Superior temporal gyrus (tissue), 1 donor: ENCODE results near the gene ELL2.
A peak's percentile ranks its signal among the peaks of the same experiment; 100 is the strongest.
"Not testable (repeated sequence)": the region's sequence is repeated elsewhere in the genome, so short reads cannot be mapped to it uniquely, and the experiment has no call there.

Experiments
- DNase-seq: peaks from one replicate; pipeline ENCODE4 v3.0.0-alpha.2; 2016; ENCODE audit errors: extremely low spot score

Gene ELL2

GRCh38 chr5:95861864-95862561 lies 99.6 kb downstream of the ELL2 start:
- DNase-seq = no peak

GRCh38 chr5:95861221-95861863 lies 100.3 kb downstream of the ELL2 start:
- no peak for DNase-seq

GRCh38 chr5:95859661-95860060 lies 102.0 kb downstream of the ELL2 start:
- DNase-seq = no peak

GRCh38 chr5:95858661-95859595 lies 102.7 kb downstream of the ELL2 start:
- DNase-seq = peak; percentile 96

GRCh38 chr5:95858023-95858461 lies 103.6 kb downstream of the ELL2 start:
- no peak for DNase-seq

GRCh38 chr5:95857185-95857945 lies 104.3 kb downstream of the ELL2 start:
- no peak for DNase-seq

- DNase-seq = no peak
Measured at GRCh38 chr5:95856501-95856981, 105.1 kb downstream of the ELL2 start.

- DNase-seq = no peak
Measured at GRCh38 chr5:95853490-95853889, 108.2 kb downstream of the ELL2 start.

- no peak for DNase-seq
Measured at GRCh38 chr5:95852567-95852966, 109.1 kb downstream of the ELL2 start.

- not testable (repeated sequence) for DNase-seq
Measured at GRCh38 chr5:95851141-95851540, 110.5 kb downstream of the ELL2 start.

GRCh38 chr5:95850391-95850894 lies 111.2 kb downstream of the ELL2 start:
- no peak for DNase-seq

- DNase-seq = no peak
Measured at GRCh38 chr5:95848701-95849100, 113.0 kb downstream of the ELL2 start.

- no peak for DNase-seq
Measured at GRCh38 chr5:95847261-95847592, 114.4 kb downstream of the ELL2 start.

GRCh38 chr5:95846554-95847260 lies 114.9 kb downstream of the ELL2 start:
- peak; percentile 96 for DNase-seq

- no peak for DNase-seq
Measured at GRCh38 chr5:95845391-95845790, 116.3 kb downstream of the ELL2 start.

- no peak for DNase-seq
Measured at GRCh38 chr5:95843733-95844223, 117.9 kb downstream of the ELL2 start.

GRCh38 chr5:95842854-95843544 lies 118.7 kb downstream of the ELL2 start:
- DNase-seq = no peak

- no peak for DNase-seq
Measured at GRCh38 chr5:95841914-95842812, 119.5 kb downstream of the ELL2 start.
